ENCODE measurements around the gene UBE2L6. TPM values are rescaled to one million over a fixed set of nuclear protein-coding genes. Genes with fewer than 3 reads are reported as not detected.

Gene UBE2L6
- total RNA-seq (66.3 and 70.7 TPM in 2 replicates), polyA plus RNA-seq (45.6 and 63.5 TPM in 2 replicates), polyA minus RNA-seq (61.8 and 71.2 TPM in 2 replicates)
- total RNA-seq (2013) = 78.2 TPM

DNA sequence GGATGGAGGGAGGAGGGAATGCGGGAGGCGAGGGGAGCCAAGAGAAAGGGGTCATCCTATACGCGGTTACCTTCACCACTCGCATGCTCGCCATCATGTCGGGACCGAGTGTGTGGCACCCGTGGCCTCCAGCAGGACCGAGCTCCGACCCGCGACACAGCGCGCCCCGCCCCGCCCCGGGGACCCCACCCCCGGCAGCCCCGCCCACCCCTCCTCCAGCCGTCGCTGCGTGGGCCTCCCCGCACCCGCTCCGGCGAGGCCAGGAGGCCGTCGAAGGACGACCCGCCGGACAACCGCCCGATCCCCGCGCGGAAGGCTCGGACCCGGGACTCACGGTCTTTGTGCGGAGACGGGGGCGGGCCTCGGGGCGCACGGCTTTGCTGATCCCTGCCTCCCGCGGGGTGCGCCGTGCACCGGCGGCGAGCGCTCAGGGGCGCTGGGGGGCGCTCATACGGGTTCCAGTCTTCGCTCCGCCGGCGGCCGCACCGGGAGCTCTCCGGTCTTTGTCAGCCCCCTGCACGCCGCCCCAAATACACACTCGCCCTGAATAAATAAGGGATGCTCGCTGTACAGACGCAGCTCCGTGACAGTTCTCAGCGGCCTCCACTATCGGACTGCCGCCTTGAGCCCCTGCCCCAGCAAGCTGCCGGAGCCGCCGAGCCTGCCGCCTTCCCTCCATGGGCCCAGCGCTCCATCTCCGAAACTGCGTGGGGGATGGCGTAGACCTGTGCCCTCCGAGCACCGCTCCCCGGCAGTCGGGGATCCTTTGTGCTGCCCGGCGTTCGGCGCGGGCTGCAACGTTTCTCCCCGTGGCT lies at the start of gene UBE2L6:
TSS of gene UBE2L6 (minus strand) at position 158 of the 815 bp plus-strand sequence. CDS start at position 97, 61 bp downstream.
- peak within 1 kb of the TSS; percentile 99 for H3K4me3 Mint-ChIP-seq
- Histone ChIP-seq H3K9ac (ENCODE audit: low read length) (peak within 1 kb of the TSS; percentile 85), H3K27ac (ENCODE audit: low read length in 2 of 2) (peak within 1 kb of the TSS; percentile 83 to 92), H3K79me2 (ENCODE audit: control insufficient read depth, insufficient read depth, low read length) (peaks cover 47% of the 10 kb centered on the region), H4K20me1 (ENCODE audit: control insufficient read depth, insufficient read depth, low read length, poor library complexity, severe bottlenecking) (peaks cover 2% of the 10 kb centered on the region), H3K9me3 (ENCODE audit: control extremely low read depth in 1 of 3, control insufficient read depth in 2 of 3, insufficient read depth in 1 of 3, low read length in 2 of 3) (no peaks in the 10 kb centered on the region), H3K4me3 (ENCODE audit: control extremely low read depth in 1 of 5, extremely low read depth in 1 of 5, insufficient read depth in 1 of 5, low read depth in 2 of 5, low read length in 4 of 5) (peak within 1 kb of the TSS; percentile 83 to 99 (median 98)), H3K27me3 (replicated peaks in 1 of 4; ENCODE audit: control extremely low read depth in 1 of 4, control insufficient read depth in 3 of 4, insufficient read depth in 4 of 4, low read length in 3 of 4) (no peaks in the 10 kb centered on the region), H2AFZ (ENCODE audit: insufficient read depth, low read depth, low read length, poor library complexity, severe bottlenecking) (peak within 1 kb of the TSS; percentile 99), H3K4me2 (replicated peaks; ENCODE audit: low read depth, low read length, poor library complexity, severe bottlenecking) (peak within 1 kb of the TSS; percentile 92), H3K4me1 (ENCODE audit: control insufficient read depth in 2 of 2, insufficient read depth in 2 of 2, low read length in 2 of 2) (peaks cover 18 to 26% of the 10 kb centered on the region in 2 donors), H3K36me3 (replicated peaks in 1 of 2; ENCODE audit: control extremely low read depth in 1 of 2, control insufficient read depth in 1 of 2, extremely low read depth in 1 of 2, insufficient read depth in 2 of 2, low read length in 1 of 2) (peaks cover 0 to 1% of the 10 kb centered on the region in 2 experiments)
- ChIA-PET CTCF (interaction anchor here (0.7 to 5.9 kb wide), 24 partner anchors 9 to 1010 kb away, joined by 3 to 86 read pairs (median 4); partner anchors contain the start of genes SELENOH, SLC43A1 and TIMM10), POLR2A (interaction anchor here (0.6 to 1.8 kb wide), 4 partner anchors 16 to 234 kb away, joined by 3 to 5 read pairs (median 3); partner anchors contain the start of gene TIMM10)
- ATAC-seq (ENCODE audit: low read depth) = peak; percentile 69
- H3K4me1 Mint-ChIP-seq = peaks cover 36% of the 10 kb centered on the region
- no peaks in the 10 kb centered on the region for H3K9me3 Mint-ChIP-seq (ENCODE audit: insufficient read depth)
- peak within 1 kb of the TSS; percentile 99 for H3K27ac Mint-ChIP-seq
- peak; percentile 82 for DNase-seq
- under 1% methylated on average over 73 of the region's 92 CpGs for WGBS (ENCODE audit: insufficient coverage)
- TF ChIP-seq EZH2 (IDR thresholded peaks at IDR 0.05; ENCODE audit: borderline replicate concordance, insufficient read depth, low read depth, low read length, poor library complexity, severe bottlenecking) = no peak
- TF ChIP-seq, protein P1, sequence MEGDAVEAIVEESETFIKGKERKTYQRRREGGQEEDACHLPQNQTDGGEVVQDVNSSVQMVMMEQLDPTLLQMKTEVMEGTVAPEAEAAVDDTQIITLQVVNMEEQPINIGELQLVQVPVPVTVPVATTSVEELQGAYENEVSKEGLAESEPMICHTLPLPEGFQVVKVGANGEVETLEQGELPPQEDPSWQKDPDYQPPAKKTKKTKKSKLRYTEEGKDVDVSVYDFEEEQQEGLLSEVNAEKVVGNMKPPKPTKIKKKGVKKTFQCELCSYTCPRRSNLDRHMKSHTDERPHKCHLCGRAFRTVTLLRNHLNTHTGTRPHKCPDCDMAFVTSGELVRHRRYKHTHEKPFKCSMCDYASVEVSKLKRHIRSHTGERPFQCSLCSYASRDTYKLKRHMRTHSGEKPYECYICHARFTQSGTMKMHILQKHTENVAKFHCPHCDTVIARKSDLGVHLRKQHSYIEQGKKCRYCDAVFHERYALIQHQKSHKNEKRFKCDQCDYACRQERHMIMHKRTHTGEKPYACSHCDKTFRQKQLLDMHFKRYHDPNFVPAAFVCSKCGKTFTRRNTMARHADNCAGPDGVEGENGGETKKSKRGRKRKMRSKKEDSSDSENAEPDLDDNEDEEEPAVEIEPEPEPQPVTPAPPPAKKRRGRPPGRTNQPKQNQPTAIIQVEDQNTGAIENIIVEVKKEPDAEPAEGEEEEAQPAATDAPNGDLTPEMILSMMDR (IDR thresholded peaks at IDR 0.05) = peak; percentile 95
- intact Hi-C loops (cut with micrococcal nuclease) = loop anchor here (1.0 to 5.0 kb wide), 9 partner anchors 77 to 1010 kb away; partner anchors contain the start of genes LPXN, MED19, SELENOH and SSRP1
- no peaks in the 10 kb centered on the region for H3K27me3 Mint-ChIP-seq

DNA sequence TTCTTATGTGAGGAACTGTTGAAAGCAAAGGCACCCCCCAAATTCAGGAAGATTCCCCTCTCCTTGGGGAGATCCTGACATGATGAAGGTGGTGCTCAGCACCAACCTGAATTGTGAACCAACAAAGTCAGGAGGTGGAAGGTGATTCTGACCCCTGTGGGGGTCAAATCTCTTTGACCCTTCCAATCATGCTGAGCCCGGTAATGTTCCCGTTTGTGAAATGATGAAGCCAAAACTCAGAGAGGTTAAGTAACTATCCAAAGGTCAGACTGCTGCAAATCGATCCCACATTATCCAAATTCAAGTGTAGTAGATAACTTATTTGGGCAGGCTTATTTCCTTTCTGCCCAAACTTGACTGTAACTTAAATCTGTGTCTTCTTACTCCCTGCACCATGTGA lies 49.1 kb upstream of the UBE2L6 start:
- H3K4me3 Mint-ChIP-seq = no peak overlapping the region
- no CpG with 5 or more reads among the region's 3 CpGs for whole genome bisulfite sequencing (ENCODE audit: insufficient coverage)
- Histone ChIP-seq H3K4me2 (replicated peaks; ENCODE audit: low read depth, low read length, poor library complexity, severe bottlenecking) (no peak overlapping the region), H3K79me2 (ENCODE audit: control insufficient read depth, insufficient read depth, low read length) (no peaks in the 10 kb centered on the region), H3K4me1 (ENCODE audit: control insufficient read depth in 2 of 2, insufficient read depth in 2 of 2, low read length in 2 of 2) (no peaks in the 10 kb centered on the region), H2AFZ (ENCODE audit: insufficient read depth, low read depth, low read length, poor library complexity, severe bottlenecking) (no peak overlapping the region), H3K36me3 (replicated peaks in 1 of 2; ENCODE audit: control extremely low read depth in 1 of 2, control insufficient read depth in 1 of 2, extremely low read depth in 1 of 2, insufficient read depth in 2 of 2, low read length in 1 of 2) (no peaks in the 10 kb centered on the region), H3K9me3 (ENCODE audit: control extremely low read depth in 1 of 3, control insufficient read depth in 2 of 3, insufficient read depth in 1 of 3, low read length in 2 of 3) (peaks cover 0 to 15% (median 10%) of the 10 kb centered on the region in 3 donors), H3K27ac (ENCODE audit: low read length in 2 of 2) (no peak overlapping the region), H3K9ac (ENCODE audit: low read length) (no peak overlapping the region), H3K27me3 (replicated peaks in 1 of 4; ENCODE audit: control extremely low read depth in 1 of 4, control insufficient read depth in 3 of 4, insufficient read depth in 4 of 4, low read length in 3 of 4) (no peaks in the 10 kb centered on the region), H4K20me1 (ENCODE audit: control insufficient read depth, insufficient read depth, low read length, poor library complexity, severe bottlenecking) (no peaks in the 10 kb centered on the region), H3K4me3 (ENCODE audit: control extremely low read depth in 1 of 5, extremely low read depth in 1 of 5, insufficient read depth in 1 of 5, low read depth in 2 of 5, low read length in 4 of 5) (no peak overlapping the region)
- intact Hi-C loops (cut with micrococcal nuclease) = no loop called here
- no peak for DNase-seq
- ATAC-seq (ENCODE audit: low read depth) = no peak
- peaks cover 2% of the 10 kb centered on the region for H3K9me3 Mint-ChIP-seq (ENCODE audit: insufficient read depth)
- POLR2A ChIA-PET = no interaction called here
- no peak for TF ChIP-seq EZH2 (IDR thresholded peaks at IDR 0.05; ENCODE audit: borderline replicate concordance, insufficient read depth, low read depth, low read length, poor library complexity, severe bottlenecking)
- TF ChIP-seq, protein P1 (IDR thresholded peaks at IDR 0.05) = no peak
- H3K27ac Mint-ChIP-seq = no peak overlapping the region
- peaks cover 24% of the 10 kb centered on the region for H3K27me3 Mint-ChIP-seq
- no peaks in the 10 kb centered on the region for H3K4me1 Mint-ChIP-seq
- CTCF ChIA-PET = no interaction called here

Data from B cell (primary cell).